Measurements from ENCODE around the gene USH2A.

USH2A gene

GRCh38 chr1:215631489-215631888 is 791.8 kb downstream of the USH2A start:
- no peak for DNase-seq

- DNase-seq, result no peak
Measured at GRCh38 chr1:215631040-215631439, 792.2 kb downstream of the USH2A start.

GRCh38 chr1:215625949-215626348 is 797.3 kb downstream of the USH2A start:
- DNase-seq, result no peak

GRCh38 chr1:215623162-215623561 is 800.1 kb downstream of the USH2A start:
- DNase-seq, result no peak

GRCh38 chr1:215617979-215618378 is 805.3 kb downstream of the USH2A start:
- no peak for DNase-seq

- DNase-seq, result no peak
Measured at GRCh38 chr1:215612391-215612790, 810.9 kb downstream of the USH2A start.

GRCh38 chr1:215608646-215609045 is 814.6 kb downstream of the USH2A start:
- DNase-seq, result no peak

- DNase-seq, result no peak
Measured at GRCh38 chr1:215607412-215607811, 815.8 kb downstream of the USH2A start.

- no peak for DNase-seq
Measured at GRCh38 chr1:215606564-215607168, 816.6 kb downstream of the USH2A start.

GRCh38 chr1:215606036-215606435 is 817.2 kb downstream of the USH2A start:
- DNase-seq, result no peak

GRCh38 chr1:215605011-215605621 is 818.1 kb downstream of the USH2A start:
- no peak for DNase-seq

- no peak for DNase-seq
Measured at GRCh38 chr1:215603319-215603718, 819.9 kb downstream of the USH2A start.

GRCh38 chr1:215601276-215601675 is 822.0 kb downstream of the USH2A start:
- no peak for DNase-seq

- DNase-seq, result no peak
Measured at GRCh38 chr1:215600867-215601266, 822.4 kb downstream of the USH2A start.

GRCh38 chr1:215600258-215600792 is 822.9 kb downstream of the USH2A start:
- no peak for DNase-seq

GRCh38 chr1:215599418-215600074 is 823.7 kb downstream of the USH2A start:
- DNase-seq, result no peak

- DNase-seq, result no peak
Measured at GRCh38 chr1:215597961-215598360, 825.3 kb downstream of the USH2A start.

- DNase-seq, result no peak
Measured at GRCh38 chr1:215595231-215595630, 828.0 kb downstream of the USH2A start.

- no peak for DNase-seq
Measured at GRCh38 chr1:215594640-215595039, 828.6 kb downstream of the USH2A start.

- DNase-seq, result no peak
Measured at GRCh38 chr1:215590779-215591491, 832.3 kb downstream of the USH2A start.

- DNase-seq, result no peak
Measured at GRCh38 chr1:215589650-215590435, 833.4 kb downstream of the USH2A start.

- no peak for DNase-seq
Measured at GRCh38 chr1:215584389-215584788, 838.9 kb downstream of the USH2A start.

All from effector CD8-positive, alpha-beta T cell (primary cell).